ENCODE measurements around the gene PSMC1.

The PSMC1 gene

DNA sequence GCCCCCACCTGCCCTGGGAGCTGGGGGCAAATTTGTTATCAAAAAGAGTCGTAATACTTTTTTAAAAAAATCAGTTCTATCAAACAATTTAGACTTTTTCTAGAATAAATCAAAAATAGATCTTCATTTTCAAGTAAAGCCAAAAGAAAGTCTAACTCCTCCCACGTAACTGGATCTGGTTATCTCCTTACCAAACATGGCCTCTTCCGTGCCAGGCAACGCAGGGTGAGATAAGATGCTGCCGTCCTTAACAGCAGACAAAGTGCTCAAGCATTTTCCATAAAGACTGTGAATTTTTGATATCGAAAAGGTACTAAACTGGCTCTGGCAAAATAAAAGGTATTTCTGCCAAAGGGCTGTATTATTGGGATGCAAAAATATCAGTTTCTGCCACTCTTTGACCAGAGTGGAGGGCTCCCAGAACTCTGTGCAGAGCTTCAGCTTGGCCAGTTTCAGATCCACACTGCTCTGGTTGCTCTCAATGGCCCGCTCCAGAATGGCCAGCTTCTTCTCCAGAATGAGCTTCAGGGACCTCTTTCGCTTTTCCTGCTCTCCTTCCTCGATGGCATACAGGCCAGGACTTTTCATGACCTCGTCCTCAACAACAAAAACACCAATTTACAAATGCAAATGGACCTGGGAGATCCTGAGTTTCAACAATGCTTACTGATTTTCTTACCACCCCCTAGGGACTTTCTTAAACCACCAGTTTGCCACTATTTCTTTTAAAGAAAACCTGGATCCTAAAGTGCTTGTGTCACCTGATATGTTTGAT, 46.4 kb downstream of the PSMC1 start:
- no peak for DNase-seq

DNA sequence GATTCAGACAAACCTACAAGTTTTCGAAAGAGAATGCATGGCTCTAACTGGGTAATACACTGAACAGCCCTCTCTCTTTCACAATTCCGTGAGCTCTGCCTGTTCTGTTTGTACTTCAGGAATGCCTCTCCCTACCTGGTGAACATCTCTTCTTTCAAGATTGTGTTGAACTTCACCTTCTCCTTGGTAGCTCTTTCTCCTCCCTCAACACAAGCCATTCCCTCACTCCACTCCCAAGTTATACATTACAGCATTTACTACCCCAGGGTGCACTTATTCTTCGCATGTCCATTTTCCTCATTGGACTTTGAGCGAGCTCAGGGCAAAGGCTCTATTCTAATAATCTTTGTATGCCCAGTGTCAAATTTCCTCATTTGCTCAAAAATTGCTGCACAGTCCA, 47.1 kb downstream of the PSMC1 start:
- no peak for DNase-seq

- DNase-seq, result no peak
Observed at GRCh38 chr14:90304502-90304901, 48.1 kb downstream of the PSMC1 start.

DNA sequence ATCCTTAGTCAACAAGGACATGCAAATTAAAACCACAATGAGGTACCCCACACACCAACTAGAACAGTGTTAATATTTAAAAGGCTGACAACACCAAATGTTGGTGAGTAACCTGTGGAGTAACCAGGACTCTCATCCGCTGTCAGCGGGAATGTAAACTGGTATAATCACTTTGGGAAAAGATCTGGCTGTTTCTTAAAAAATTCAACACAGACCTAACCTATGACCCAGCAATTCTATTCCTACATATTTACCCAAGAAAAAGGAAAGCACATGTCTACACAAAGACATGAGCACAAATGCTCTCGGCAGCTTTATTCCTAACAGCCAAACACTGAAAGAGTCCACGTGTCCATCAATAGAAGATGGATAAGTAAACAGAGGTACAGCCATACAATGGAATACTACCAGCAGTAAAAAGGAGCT, 48.8 kb downstream of the PSMC1 start:
- no peak for DNase-seq

DNA sequence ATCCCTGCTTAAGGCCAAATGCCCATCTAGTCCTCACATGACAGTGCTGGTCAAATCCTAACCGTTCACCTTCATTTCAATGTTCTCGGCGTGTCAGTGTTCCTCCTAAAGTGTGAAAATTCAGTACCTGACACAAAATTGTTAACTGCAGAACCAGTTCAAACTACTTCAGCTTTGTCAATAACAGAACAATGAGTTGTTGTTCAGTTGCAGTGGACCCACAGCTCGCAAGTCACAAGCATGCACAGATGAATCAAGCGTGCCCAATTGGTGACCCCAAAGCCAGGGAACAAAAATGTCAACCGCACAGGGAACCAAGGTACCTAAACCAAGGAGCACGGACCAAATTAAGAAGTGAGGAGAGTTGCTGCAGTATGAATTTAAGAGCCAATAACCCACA, 52.2 kb downstream of the PSMC1 start:
- DNase-seq, result no peak

GRCh38 chr14:90317286-90317685, 60.9 kb downstream of the PSMC1 start:
- no peak for DNase-seq

GRCh38 chr14:90318016-90318415, 61.7 kb downstream of the PSMC1 start:
- DNase-seq, result no peak

DNA sequence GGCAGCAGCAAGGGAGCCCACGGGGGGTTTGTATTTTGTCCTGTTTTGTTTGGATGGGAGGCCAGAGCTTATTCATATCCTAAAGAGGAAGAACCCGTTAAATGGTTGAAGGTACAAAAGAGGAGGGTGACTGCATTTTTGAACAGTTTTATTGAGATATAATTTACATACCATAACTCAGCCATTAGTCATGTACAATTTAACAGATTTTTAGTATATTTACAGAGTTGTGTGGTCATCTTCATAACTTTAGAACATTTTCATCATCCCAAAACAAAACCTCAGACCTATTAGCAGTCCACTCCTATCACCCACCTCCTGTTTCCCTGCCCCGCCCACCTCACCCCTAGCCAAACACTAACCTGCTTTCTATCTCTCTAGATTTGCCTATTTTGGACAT, 62.8 kb downstream of the PSMC1 start:
- DNase-seq, result no peak

DNA sequence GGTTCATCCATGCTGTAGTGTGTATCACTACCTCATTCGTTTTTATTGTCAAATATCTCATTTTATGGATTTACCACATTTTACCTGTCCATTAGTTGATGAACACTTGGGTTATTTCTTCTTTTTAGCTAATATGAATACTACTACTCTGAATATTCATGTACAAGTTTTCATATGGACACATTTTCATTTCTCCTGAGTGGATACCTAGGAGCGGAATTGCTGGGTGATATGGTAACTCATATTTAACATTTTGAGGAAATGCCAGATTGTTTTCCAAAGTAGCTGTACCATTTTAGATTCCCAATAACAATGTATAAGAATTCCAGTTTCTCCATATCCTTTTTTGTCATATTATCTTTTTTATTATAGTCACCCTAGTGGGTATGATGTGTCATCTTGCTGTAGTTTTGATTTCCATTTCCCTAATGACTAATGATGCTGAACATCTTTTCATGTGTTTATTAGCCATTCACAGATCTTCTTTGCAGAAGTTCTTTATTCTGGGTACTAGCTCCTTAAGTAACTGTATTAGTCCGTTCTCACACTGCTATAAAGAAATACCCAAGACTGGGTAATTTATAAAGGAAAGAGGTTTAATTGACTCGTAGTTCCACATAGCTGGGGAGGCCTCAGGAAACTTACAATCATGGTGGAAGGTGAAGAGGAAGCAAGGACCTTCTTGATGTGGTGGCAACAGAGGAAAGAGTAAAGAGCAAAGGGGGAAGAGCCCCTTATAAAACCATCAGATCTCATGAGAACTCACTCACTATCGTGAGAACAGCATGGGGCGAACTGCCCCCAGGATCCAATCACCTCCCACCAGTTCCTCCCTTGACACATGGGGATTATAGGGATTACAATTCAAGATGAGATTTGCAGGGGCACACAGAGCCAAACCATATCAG, 63.5 kb downstream of the PSMC1 start:
- no peak for DNase-seq

GRCh38 chr14:90321891-90322290, 65.5 kb downstream of the PSMC1 start:
- no peak for DNase-seq
